SK-N-SH (cell line): Measurements from ENCODE around the gene MAST4. TPM values are rescaled to one million over a fixed set of nuclear protein-coding genes. Genes with fewer than 3 reads are reported as not detected.
A peak's percentile ranks its signal among the peaks of the same experiment; 100 is the strongest.

Experiments
- CTCF ChIA-PET: fragments of 300-600, 350-600 bp; formaldehyde crosslinking; extraction: SDS; loops from one replicate; lab custom pipeline; 2021; lab: Yijun Ruan, JAX
- POLR2A ChIA-PET: fragments of 350-600 bp; sonication (Branson Sonifier 250); formaldehyde crosslinking; extraction: SDS; loops from one replicate; lab custom pipeline; 2020; ENCODE audit warnings: antibody characterized with exemption, inconsistent platforms; lab: Yijun Ruan, JAX
- DNase-seq: peaks from one replicate; pipeline ENCODE4 v3.0.0; 2012
- H2AFZ ChIP-seq: fragments of 200-600 bp; sonication (generic); 2 replicates; pipeline ENCODE4 v1.8.1; 2016; ENCODE audit warnings: antibody characterized with exemption, mild to moderate bottlenecking, low read depth
- H3F3A ChIP-seq: fragments of 200-600 bp; sonication (generic); replicated peaks from 2 replicates; pipeline ENCODE3; 2016; ENCODE audit warnings: antibody characterized with exemption, mild to moderate bottlenecking; ENCODE audit not compliant: insufficient read depth
- H3K27ac ChIP-seq, 2 experiments: fragments of 200-500 bp in 1 of 2; fragments of 200-600 bp in 1 of 2; sonication (Bioruptor generic) in 1 of 2; sonication (generic), shearing (Covaris generic) in 1 of 2; 2 replicates each; pipeline versions ENCODE4 v1.5.1 to v1.6.1; 2014 to 2016; ENCODE audit warnings: low read depth in 2 of 2, inconsistent platforms in 1 of 2, low read length in 1 of 2, mild to moderate bottlenecking in 1 of 2, mixed read lengths in 1 of 2
- H3K27me3 ChIP-seq: fragments of 200-600 bp; sonication (generic), shearing (Covaris generic); 2 replicates; pipeline ENCODE4 v1.6.1; 2016; ENCODE audit warnings: mixed run types; ENCODE audit not compliant: insufficient read depth
- H3K36me3 ChIP-seq, 2 experiments: fragments of 200-500 bp in 1 of 2; fragments of 200-600 bp in 1 of 2; sonication (Bioruptor generic) in 1 of 2; sonication (generic) in 1 of 2; replicated peaks in 1 of 2; 2 replicates each; pipeline versions ENCODE3 to v1.5.1; 2014 to 2016; ENCODE audit warnings: low read length in 1 of 2, mild to moderate bottlenecking in 1 of 2; ENCODE audit not compliant: insufficient read depth in 2 of 2, control insufficient read depth in 1 of 2
- H3K4me1 ChIP-seq, 2 experiments: fragments of 200-500 bp in 1 of 2; fragments of 200-600 bp in 1 of 2; sonication (Bioruptor generic) in 1 of 2; sonication (generic), shearing (Covaris generic) in 1 of 2; 2 replicates each; pipeline versions ENCODE4 v1.5.1 to v1.6.1; 2014 to 2016; ENCODE audit warnings: low read depth in 1 of 2, low read length in 1 of 2, mixed run types in 1 of 2; ENCODE audit not compliant: insufficient read depth in 2 of 2, control insufficient read depth in 1 of 2
- H3K4me2 ChIP-seq: fragments of 200-600 bp; sonication (generic), shearing (Covaris generic); 2 replicates; pipeline ENCODE4 v1.6.1; 2017; ENCODE audit warnings: mixed run types
- H3K4me3 ChIP-seq, 2 experiments: fragments of 200-500 bp in 1 of 2; fragments of 200-600 bp in 1 of 2; sonication (Bioruptor generic) in 1 of 2; sonication (generic), shearing (Covaris generic) in 1 of 2; 2 replicates each; pipeline versions ENCODE4 v1.5.1 to v1.8.1; 2014 to 2016; ENCODE audit warnings: low read depth in 2 of 2, inconsistent platforms in 1 of 2, low read length in 1 of 2, mild to moderate bottlenecking in 1 of 2, mixed read lengths in 1 of 2, moderate library complexity in 1 of 2
- H3K79me2 ChIP-seq: fragments of 200-600 bp; sonication (generic); 2 replicates; pipeline ENCODE4 v1.8.1; 2017; ENCODE audit warnings: mild to moderate bottlenecking; ENCODE audit not compliant: insufficient read depth
- H3K9ac ChIP-seq: fragments of 200-600 bp; sonication (generic); 2 replicates; pipeline ENCODE4 v1.6.1; 2017; ENCODE audit warnings: mixed run types
- H3K9me2 ChIP-seq: fragments of 200-600 bp; sonication (generic); 2 replicates; pipeline ENCODE4 v1.6.1; 2017; ENCODE audit warnings: mixed run types
- H3K9me3 ChIP-seq: fragments of 200-600 bp; sonication (generic); 2 replicates; pipeline ENCODE4 v1.6.1; 2017; ENCODE audit warnings: mixed run types, mild to moderate bottlenecking, moderate library complexity
- H4K20me1 ChIP-seq: fragments of 200-600 bp; sonication (generic); 2 replicates; pipeline ENCODE4 v1.6.1; 2017; ENCODE audit warnings: mild to moderate bottlenecking, mixed run types; ENCODE audit not compliant: insufficient read depth
- EP300 ChIP-seq, 2 experiments: IDR thresholded peaks; 2 replicates each; pipeline versions ENCODE4 v1.4.0 to v1.6.1; 2012; ENCODE audit warnings: borderline replicate concordance in 1 of 2, low read depth in 1 of 2, low read length in 1 of 2
- FOSL2 ChIP-seq: IDR thresholded peaks from 2 replicates; pipeline ENCODE4 v1.4.0; 2012; ENCODE audit warnings: low read depth, mild to moderate bottlenecking, moderate library complexity, borderline replicate concordance
- MAX ChIP-seq: IDR thresholded peaks from 2 replicates; pipeline ENCODE4 v1.4.0; 2012; ENCODE audit warnings: low read depth
- PBX3 ChIP-seq: IDR thresholded peaks from 2 replicates; pipeline ENCODE4; 2012
- TCF12 ChIP-seq: IDR thresholded peaks from 2 replicates; pipeline ENCODE4 v1.4.0; 2012
- USF1 ChIP-seq: IDR thresholded peaks from 2 replicates; pipeline ENCODE4 v1.4.0; 2012; ENCODE audit warnings: low read depth, borderline replicate concordance
- WGBS: methylation state at CpG from one replicate; pipeline ENCODE4 v1.1.6; 2017; ENCODE audit warnings: low lambda C conversion rate; 5-methylcytosine and 5-hydroxymethylcytosine counted together
- polyA plus RNA-seq, 3 experiments: library from polyadenylated mRNA; depleted of rRNA; stranded (reverse); fragments of >200 nt; gene quantifications; 2 replicates each; pipeline ENCODE4 v1.2.3, GENCODE V29; 2012
- TF ChIP-seq, protein P1 (sequence below): fragments of 150-350 bp; IDR thresholded peaks from 2 replicates; pipeline ENCODE4 v1.6.1; 2017; ENCODE audit warnings: antibody characterized with exemption, low read length, low read depth, borderline replicate concordance

The MAST4 gene
- polyA plus RNA-seq, 1 of the 3 experiments (the other 2 are of a cell fraction): 2.2 TPM

DNA sequence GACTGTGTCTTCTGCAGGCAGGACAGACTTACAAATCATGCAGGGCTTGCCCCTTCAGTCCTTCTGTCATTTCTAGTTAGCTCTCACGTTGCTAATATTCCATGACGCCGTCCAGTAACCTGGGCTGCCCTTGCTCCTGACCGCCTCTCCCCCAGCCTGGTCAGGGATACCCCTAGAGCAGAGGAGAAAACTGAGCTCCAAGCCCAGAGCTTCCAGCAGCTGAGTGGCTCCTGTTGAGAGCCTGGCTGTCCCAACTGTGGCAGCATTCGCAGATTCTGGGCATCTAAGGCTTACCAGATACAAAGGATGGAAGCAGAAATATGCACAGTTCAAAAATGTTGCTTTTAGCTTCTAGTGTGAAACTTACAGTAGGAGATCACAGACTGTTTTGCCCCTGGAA lies 415.2 kb downstream of the MAST4 start:
- H3K36me3 ChIP-seq: no peaks in the 10 kb centered on the region
- 55% methylated on average over 5 of the region's 5 CpGs for WGBS
- no peaks in the 10 kb centered on the region for H3K9me2 ChIP-seq
- H3K9ac ChIP-seq: peak overlapping the region; percentile 43
- H3K27ac ChIP-seq: peak overlapping the region; percentile 81 to 85
- TF ChIP-seq PBX3: peak; percentile 49; the same call in 1 of the 2 replicates
- no peak for TF ChIP-seq TCF12
- 0 out of 2 replicates have a peak, but pooled peaks have one; percentile 12 for TF ChIP-seq MAX
- H3K79me2 ChIP-seq: peaks cover 5% of the 10 kb centered on the region; the same call in 1 of the 2 replicates
- DNase-seq: no peak
- no peaks in the 10 kb centered on the region for H3K27me3 ChIP-seq
- ChIA-PET POLR2A (interaction anchor here (0.6 kb wide), 1 partner anchor 376 kb away, joined by 4 read pairs; no protein-coding TSS in a partner anchor), CTCF (interaction anchor here (2.0 kb wide), 1 partner anchor 23 kb away, joined by 7 read pairs; no protein-coding TSS in a partner anchor)
- H3K4me3 ChIP-seq: peak overlapping the region; percentile 6 to 35; a peak in 2 of 4 replicates
- peak overlapping the region; percentile 58 for H3K4me2 ChIP-seq
- H3F3A ChIP-seq: peaks cover 16% of the 10 kb centered on the region
- H4K20me1 ChIP-seq: no peaks in the 10 kb centered on the region
- H3K9me3 ChIP-seq: no peaks in the 10 kb centered on the region
- H3K4me1 ChIP-seq: peaks cover 21 to 22% of the 10 kb centered on the region in 2 experiments
- peak overlapping the region; percentile 78 for H2AFZ ChIP-seq

DNA sequence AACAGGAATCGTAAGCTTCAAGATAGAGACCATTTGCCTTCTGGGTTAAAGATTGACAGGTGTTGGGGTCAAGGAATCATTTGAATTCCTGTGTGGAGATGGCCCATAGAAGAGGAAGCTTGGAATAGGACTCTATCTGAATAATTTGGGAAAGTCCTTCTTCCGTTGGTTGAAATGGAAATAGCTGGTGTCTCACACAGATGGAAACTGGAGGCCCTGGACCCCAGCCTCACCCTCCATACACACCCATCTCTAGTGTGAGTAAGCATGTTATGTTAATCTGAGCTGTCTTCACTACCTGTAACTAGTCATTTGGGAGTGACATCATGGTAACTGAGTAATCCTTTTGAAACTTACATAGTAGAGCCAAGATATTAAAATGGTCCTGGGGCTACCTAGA lies 416.0 kb downstream of the MAST4 start:
- DNase-seq: no peak
- H3K36me3 ChIP-seq: no peaks in the 10 kb centered on the region
- H3K27ac ChIP-seq: peak overlapping the region; percentile 81 to 85; a peak in 3 of 4 replicates
- no peaks in the 10 kb centered on the region for H3K27me3 ChIP-seq
- H3K79me2 ChIP-seq: no peaks in the 10 kb centered on the region; the same call in 1 of the 2 replicates
- peaks cover 16% of the 10 kb centered on the region for H3F3A ChIP-seq
- POLR2A ChIA-PET: interaction anchor here (0.6 kb wide), 1 partner anchor 375 kb away, joined by 4 read pairs; no protein-coding TSS in a partner anchor
- TF ChIP-seq TCF12 (0 out of 2 replicates have a peak, but pooled peaks have one; percentile 12), USF1 (no peak), FOSL2 (peak; percentile 47; the same call in 1 of the 2 replicates), EP300 (IDR thresholded peaks at IDR 0.05; ENCODE audit: borderline replicate concordance in 1 of 2, low read depth in 1 of 2, low read length in 1 of 2) (peak in 1 of 2 experiments; percentile 22; a peak in 1 of 4 replicates)
- TF ChIP-seq, protein P1, sequence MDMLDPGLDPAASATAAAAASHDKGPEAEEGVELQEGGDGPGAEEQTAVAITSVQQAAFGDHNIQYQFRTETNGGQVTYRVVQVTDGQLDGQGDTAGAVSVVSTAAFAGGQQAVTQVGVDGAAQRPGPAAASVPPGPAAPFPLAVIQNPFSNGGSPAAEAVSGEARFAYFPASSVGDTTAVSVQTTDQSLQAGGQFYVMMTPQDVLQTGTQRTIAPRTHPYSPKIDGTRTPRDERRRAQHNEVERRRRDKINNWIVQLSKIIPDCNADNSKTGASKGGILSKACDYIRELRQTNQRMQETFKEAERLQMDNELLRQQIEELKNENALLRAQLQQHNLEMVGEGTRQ: no peak
- no peak overlapping the region for H3K9ac ChIP-seq
- no peaks in the 10 kb centered on the region for H4K20me1 ChIP-seq
- no peak overlapping the region for H2AFZ ChIP-seq
- no peaks in the 10 kb centered on the region for H3K9me3 ChIP-seq
- WGBS: 77% methylated on average over 2 of the region's 2 CpGs
- H3K9me2 ChIP-seq: no peaks in the 10 kb centered on the region
- no peak overlapping the region for H3K4me3 ChIP-seq
- H3K4me1 ChIP-seq: peaks cover 19% of the 10 kb centered on the region in 2 experiments
- CTCF ChIA-PET: interaction anchor here (1.1 kb wide), 1 partner anchor 197 kb away, joined by 3 read pairs; no protein-coding TSS in a partner anchor
- peak overlapping the region; percentile 58 for H3K4me2 ChIP-seq
